ENCODE measurements around the gene SOAT2.
"Not testable (repeated sequence)": the region's sequence is repeated elsewhere in the genome, so short reads cannot be mapped to it uniquely, and the experiment has no call there.

Gene SOAT2

GRCh38 chr12:53078425-53079225 is 24.7 kb upstream of the SOAT2 start:
- H3K9me3 ChIP-seq (ENCODE audit: insufficient read depth, low read depth, low read length): no peaks in the 10 kb centered on the region
- H3K27ac ChIP-seq (ENCODE audit: low read length): no peak overlapping the region
- H3K36me3 ChIP-seq (ENCODE audit: insufficient read depth, low read depth, low read length): no peaks in the 10 kb centered on the region; the same call in 1 of the 2 replicates

GRCh38 chr12:53079226-53080117 is 23.8 kb upstream of the SOAT2 start, which contains the start of gene SPRYD3:
Gene SPRYD3, minus strand, starts transcription at chr12:53079390. Its CDS starts 57 bp downstream, at chr12:53079333.
- peak within 1 kb of the TSS; percentile 87 for H3K4me3 ChIP-seq (ENCODE audit: low read length)
- H3K9ac ChIP-seq (ENCODE audit: low read depth, low read length): peak within 1 kb of the TSS; percentile 83
- no peaks in the 10 kb centered on the region; the same call in 1 of the 2 replicates for H3K36me3 ChIP-seq (ENCODE audit: insufficient read depth, low read depth, low read length)
- no peaks in the 10 kb centered on the region for H3K4me1 ChIP-seq (ENCODE audit: insufficient read depth, low read length)
- peaks cover 18% of the 10 kb centered on the region for H3K27me3 ChIP-seq (ENCODE audit: insufficient read depth, low read length)
- H3K27ac ChIP-seq (ENCODE audit: low read length): no peak within 1 kb of the TSS
- no peaks in the 10 kb centered on the region for H3K9me3 ChIP-seq (ENCODE audit: insufficient read depth, low read depth, low read length)

More at GRCh38 chr12:53078425-53079225, 24.7 kb upstream of the SOAT2 start:
- Histone ChIP-seq H3K9ac (ENCODE audit: low read depth, low read length) (peak overlapping the region; percentile 75; the same call in 1 of the 2 replicates), H3K27me3 (ENCODE audit: insufficient read depth, low read length) (peaks cover 18% of the 10 kb centered on the region), H3K4me1 (ENCODE audit: insufficient read depth, low read length) (no peaks in the 10 kb centered on the region), H3K4me3 (ENCODE audit: low read length) (peak overlapping the region; percentile 67)

GRCh38 chr12:53082637-53083175 is 20.6 kb upstream of the SOAT2 start:
- no peaks in the 10 kb centered on the region for H3K36me3 ChIP-seq (ENCODE audit: insufficient read depth, low read depth, low read length)
- peaks cover 26% of the 10 kb centered on the region for H3K27me3 ChIP-seq (ENCODE audit: insufficient read depth, low read length)
- no peak overlapping the region for H3K9ac ChIP-seq (ENCODE audit: low read depth, low read length)
- H3K4me1 ChIP-seq (ENCODE audit: insufficient read depth, low read length): no peaks in the 10 kb centered on the region
- H3K27ac ChIP-seq (ENCODE audit: low read length): no peak overlapping the region
- H3K4me3 ChIP-seq (ENCODE audit: low read length): no peak overlapping the region
- H3K9me3 ChIP-seq (ENCODE audit: insufficient read depth, low read depth, low read length): no peaks in the 10 kb centered on the region

- Histone ChIP-seq H3K36me3 (ENCODE audit: insufficient read depth, low read depth, low read length) (no peaks in the 10 kb centered on the region), H3K9ac (ENCODE audit: low read depth, low read length) (no peak overlapping the region), H3K9me3 (ENCODE audit: insufficient read depth, low read depth, low read length) (no peaks in the 10 kb centered on the region), H3K4me1 (ENCODE audit: insufficient read depth, low read length) (no peaks in the 10 kb centered on the region), H3K4me3 (ENCODE audit: low read length) (no peak overlapping the region), H3K27ac (ENCODE audit: low read length) (no peak overlapping the region), H3K27me3 (ENCODE audit: insufficient read depth, low read length) (peaks cover 21% of the 10 kb centered on the region)
These were observed 16.9 kb upstream of the SOAT2 start for GRCh38 chr12:53086361-53086760.

- Histone ChIP-seq H3K27ac (ENCODE audit: low read length) (no peak overlapping the region), H3K9ac (ENCODE audit: low read depth, low read length) (no peak overlapping the region), H3K4me1 (ENCODE audit: insufficient read depth, low read length) (no peaks in the 10 kb centered on the region), H3K9me3 (ENCODE audit: insufficient read depth, low read depth, low read length) (no peaks in the 10 kb centered on the region), H3K36me3 (ENCODE audit: insufficient read depth, low read depth, low read length) (no peaks in the 10 kb centered on the region), H3K4me3 (ENCODE audit: low read length) (no peak overlapping the region), H3K27me3 (ENCODE audit: insufficient read depth, low read length) (peaks cover 23% of the 10 kb centered on the region)
These were observed 13.2 kb upstream of the SOAT2 start for GRCh38 chr12:53090105-53090504.

GRCh38 chr12:53090554-53090953 is 12.7 kb upstream of the SOAT2 start:
- H3K9me3 ChIP-seq (ENCODE audit: insufficient read depth, low read depth, low read length): no peaks in the 10 kb centered on the region
- H3K36me3 ChIP-seq (ENCODE audit: insufficient read depth, low read depth, low read length): no peaks in the 10 kb centered on the region
- H3K4me1 ChIP-seq (ENCODE audit: insufficient read depth, low read length): no peaks in the 10 kb centered on the region
- no peak overlapping the region for H3K4me3 ChIP-seq (ENCODE audit: low read length)
- no peak overlapping the region for H3K27ac ChIP-seq (ENCODE audit: low read length)
- H3K9ac ChIP-seq (ENCODE audit: low read depth, low read length): no peak overlapping the region
- peaks cover 27% of the 10 kb centered on the region for H3K27me3 ChIP-seq (ENCODE audit: insufficient read depth, low read length)

- Histone ChIP-seq H3K4me3 (ENCODE audit: low read length) (no peak overlapping the region), H3K9ac (ENCODE audit: low read depth, low read length) (no peak overlapping the region), H3K27ac (ENCODE audit: low read length) (no peak overlapping the region), H3K27me3 (ENCODE audit: insufficient read depth, low read length) (peaks cover 30% of the 10 kb centered on the region), H3K9me3 (ENCODE audit: insufficient read depth, low read depth, low read length) (no peaks in the 10 kb centered on the region), H3K4me1 (ENCODE audit: insufficient read depth, low read length) (peaks cover 5% of the 10 kb centered on the region; the same call in 1 of the 2 replicates), H3K36me3 (ENCODE audit: insufficient read depth, low read depth, low read length) (no peaks in the 10 kb centered on the region)
These were observed 11.5 kb upstream of the SOAT2 start for GRCh38 chr12:53091756-53092155.

GRCh38 chr12:53093777-53094393 is 9.4 kb upstream of the SOAT2 start:
- peaks cover 11% of the 10 kb centered on the region; the same call in 1 of the 2 replicates for H3K4me1 ChIP-seq (ENCODE audit: insufficient read depth, low read length)
- H3K9ac ChIP-seq (ENCODE audit: low read depth, low read length): no peak overlapping the region
- no peak overlapping the region for H3K27ac ChIP-seq (ENCODE audit: low read length)
- H3K27me3 ChIP-seq (ENCODE audit: insufficient read depth, low read length): peaks cover 51% of the 10 kb centered on the region
- H3K9me3 ChIP-seq (ENCODE audit: insufficient read depth, low read depth, low read length): no peaks in the 10 kb centered on the region
- no peak overlapping the region for H3K4me3 ChIP-seq (ENCODE audit: low read length)
- no peaks in the 10 kb centered on the region for H3K36me3 ChIP-seq (ENCODE audit: insufficient read depth, low read depth, low read length)

GRCh38 chr12:53094394-53094787 is 8.9 kb upstream of the SOAT2 start:
- no peak overlapping the region for H3K27ac ChIP-seq (ENCODE audit: low read length)

GRCh38 chr12:53094796-53095595 is 8.3 kb upstream of the SOAT2 start:
- H3K27ac ChIP-seq (ENCODE audit: low read length); H3K9me3 ChIP-seq (ENCODE audit: insufficient read depth, low read depth, low read length); H3K9ac ChIP-seq (ENCODE audit: low read depth, low read length); H3K36me3 ChIP-seq (ENCODE audit: insufficient read depth, low read depth, low read length); H3K4me3 ChIP-seq (ENCODE audit: low read length): not testable (repeated sequence)
- Histone ChIP-seq H3K27me3 (ENCODE audit: insufficient read depth, low read length) (peaks cover 57% of the 10 kb centered on the region), H3K4me1 (ENCODE audit: insufficient read depth, low read length) (peaks cover 16% of the 10 kb centered on the region; the same call in 1 of the 2 replicates)

More at GRCh38 chr12:53094394-53094787, 8.9 kb upstream of the SOAT2 start:
- no peaks in the 10 kb centered on the region for H3K9me3 ChIP-seq (ENCODE audit: insufficient read depth, low read depth, low read length)
- no peak overlapping the region for H3K4me3 ChIP-seq (ENCODE audit: low read length)
- no peaks in the 10 kb centered on the region for H3K36me3 ChIP-seq (ENCODE audit: insufficient read depth, low read depth, low read length)
- H3K27me3 ChIP-seq (ENCODE audit: insufficient read depth, low read length): peaks cover 57% of the 10 kb centered on the region
- H3K9ac ChIP-seq (ENCODE audit: low read depth, low read length): no peak overlapping the region
- peaks cover 16% of the 10 kb centered on the region; the same call in 1 of the 2 replicates for H3K4me1 ChIP-seq (ENCODE audit: insufficient read depth, low read length)

Measured in iPS-20b (cell line).